ENCODE results near the gene SERINC2.

GRCh38 chr1:31408788-31409318 lies 4.2 kb upstream of the SERINC2 start:
- TF ChIP-seq GATA2 (IDR thresholded peaks at IDR 0.05; ENCODE audit: low read depth, low read length) (no peak), GATA3 (IDR thresholded peaks at IDR 0.05; ENCODE audit: low read depth, low read length) (no peak)
